Activated naive CD8-positive, alpha-beta T cell treated with anti-CD3 and anti-CD28 coated beads for 36 hours (primary cell): Measurements from ENCODE around the gene SEC22A. TPM values are rescaled to one million over a fixed set of nuclear protein-coding genes. Genes with fewer than 3 reads are reported as not detected.
"Not testable (repeated sequence)": the region's sequence is repeated elsewhere in the genome, so short reads cannot be mapped to it uniquely, and the experiment has no call there.

ENCODE experiments used
- DNase-seq: peaks from one replicate; pipeline ENCODE4 v3.0.0; 2021
- H3K27ac Mint-ChIP-seq: one replicate; pipeline ENCODE4 v1.8.0; 2022; ENCODE audit warnings: mild to moderate bottlenecking, moderate library complexity, mixed read lengths
- H3K27me3 Mint-ChIP-seq: one replicate; pipeline ENCODE4 v1.8.0; 2022; ENCODE audit warnings: mild to moderate bottlenecking, mixed read lengths
- H3K36me3 Mint-ChIP-seq: one replicate; pipeline ENCODE4 v1.8.0; 2021; ENCODE audit warnings: mild to moderate bottlenecking, mixed read lengths
- H3K4me1 Mint-ChIP-seq: one replicate; pipeline ENCODE4 v1.8.0; 2021; ENCODE audit warnings: mixed read lengths
- H3K4me3 Mint-ChIP-seq: one replicate; pipeline ENCODE4 v1.8.0; 2022; ENCODE audit warnings: mild to moderate bottlenecking, moderate library complexity, mixed read lengths
- H3K9me3 Mint-ChIP-seq: one replicate; pipeline ENCODE4 v1.8.0; 2022; ENCODE audit warnings: mixed read lengths
- total RNA-seq, 2 experiments: library from RNA; stranded (reverse); gene quantifications; one replicate each; pipeline ENCODE4 v1.2.3, GENCODE V29; 2021

Gene SEC22A
- total RNA-seq, 2 experiments from 2014 or later = 13.7 to 17.8 TPM

DNA sequence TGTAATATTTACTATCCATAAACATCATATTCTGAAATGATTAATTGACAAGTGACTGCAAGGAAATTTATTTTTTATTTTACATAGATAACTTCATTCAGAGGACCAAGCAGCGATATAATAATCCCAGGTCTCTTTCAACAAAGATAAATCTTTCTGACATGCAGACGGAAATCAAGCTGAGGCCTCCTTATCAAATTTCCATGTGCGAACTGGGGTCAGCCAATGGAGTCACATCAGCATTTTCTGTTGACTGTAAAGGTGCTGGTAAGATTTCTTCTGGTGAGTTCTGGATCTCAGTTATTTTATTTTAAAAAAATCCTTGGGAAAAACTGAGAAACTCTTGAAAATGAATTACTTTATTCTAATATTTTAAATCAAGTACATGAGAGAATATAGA lies 23.3 kb downstream of the SEC22A start:
- peaks cover 12% of the 10 kb centered on the region for H3K9me3 Mint-ChIP-seq
- no peaks in the 10 kb centered on the region for H3K4me1 Mint-ChIP-seq
- no peak overlapping the region for H3K27ac Mint-ChIP-seq
- H3K36me3 Mint-ChIP-seq = peaks cover 49% of the 10 kb centered on the region
- no peaks in the 10 kb centered on the region for H3K27me3 Mint-ChIP-seq
- DNase-seq = no peak
- H3K4me3 Mint-ChIP-seq = no peak overlapping the region

DNA sequence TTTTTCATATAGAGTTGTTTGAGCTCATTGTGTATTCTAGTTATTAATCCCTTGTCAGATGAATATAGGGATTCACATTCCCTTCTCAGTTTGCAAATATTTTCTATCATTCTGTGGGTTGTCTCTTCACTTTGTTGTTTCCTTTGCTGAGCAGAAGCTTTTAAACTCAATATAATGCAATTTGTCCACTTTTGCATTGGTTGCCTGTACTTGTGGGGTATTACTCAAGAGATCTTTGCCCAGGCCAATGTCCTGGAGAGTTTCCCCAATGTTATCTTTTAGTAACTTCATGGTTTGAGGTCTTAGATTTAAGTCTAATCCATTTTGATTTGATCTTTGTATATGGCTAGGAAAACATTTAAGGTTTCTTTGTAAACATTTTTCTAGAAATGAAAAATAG lies 24.8 kb downstream of the SEC22A start:
- Mint-ChIP-seq H3K4me3 (no peak overlapping the region), H3K27ac (no peak overlapping the region), H3K9me3 (peaks cover 12% of the 10 kb centered on the region), H3K27me3 (no peaks in the 10 kb centered on the region), H3K36me3 (peaks cover 59% of the 10 kb centered on the region), H3K4me1 (no peaks in the 10 kb centered on the region)
- no peak for DNase-seq

DNA sequence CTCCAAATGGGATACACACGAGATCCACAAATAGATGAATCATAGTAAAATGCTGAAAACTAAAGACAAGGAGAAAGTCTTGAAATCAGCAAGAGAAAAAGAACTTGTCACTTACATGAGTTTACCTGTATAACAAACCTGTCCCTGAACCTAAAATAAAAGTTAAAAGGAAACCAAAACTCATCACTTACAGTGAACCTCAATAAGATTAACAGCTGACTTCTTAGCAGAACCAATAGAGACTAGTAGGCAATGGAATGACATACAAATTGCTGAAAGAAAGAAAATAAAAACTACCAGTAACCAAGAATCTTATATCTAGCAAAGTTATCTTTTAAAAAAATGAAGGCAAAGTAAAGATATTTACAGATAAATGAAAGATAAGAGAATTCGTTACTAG lies 27.4 kb downstream of the SEC22A start:
- Mint-ChIP-seq H3K4me3 (no peak overlapping the region), H3K4me1 (no peaks in the 10 kb centered on the region), H3K9me3 (peaks cover 12% of the 10 kb centered on the region), H3K36me3 (peaks cover 62% of the 10 kb centered on the region), H3K27me3 (no peaks in the 10 kb centered on the region), H3K27ac (no peak overlapping the region)
- no peak for DNase-seq

DNA sequence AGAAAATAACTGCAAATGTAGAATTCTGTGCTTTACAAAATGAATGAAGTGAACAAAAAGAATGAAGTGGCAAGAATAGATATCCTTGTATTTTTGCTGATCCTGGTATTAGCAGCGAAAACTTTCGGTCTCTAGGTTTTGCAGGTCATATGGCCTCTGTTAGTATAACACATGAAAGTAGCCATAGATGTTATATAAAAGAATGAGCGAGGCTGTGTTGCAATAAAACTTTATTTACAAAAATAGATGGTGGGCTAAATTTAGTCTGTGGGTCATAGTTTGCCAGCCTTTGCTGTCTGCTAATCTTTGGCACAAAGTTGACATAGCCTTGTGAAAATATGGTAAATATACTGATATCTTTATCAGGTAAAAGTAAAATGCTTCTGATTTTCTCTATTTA lies 35.2 kb downstream of the SEC22A start:
- peaks cover 5% of the 10 kb centered on the region for H3K4me1 Mint-ChIP-seq
- no peaks in the 10 kb centered on the region for H3K27me3 Mint-ChIP-seq
- no peak overlapping the region for H3K4me3 Mint-ChIP-seq
- H3K9me3 Mint-ChIP-seq = peaks cover 6% of the 10 kb centered on the region
- DNase-seq = no peak
- no peak overlapping the region for H3K27ac Mint-ChIP-seq
- H3K36me3 Mint-ChIP-seq = peaks cover 50% of the 10 kb centered on the region

DNA sequence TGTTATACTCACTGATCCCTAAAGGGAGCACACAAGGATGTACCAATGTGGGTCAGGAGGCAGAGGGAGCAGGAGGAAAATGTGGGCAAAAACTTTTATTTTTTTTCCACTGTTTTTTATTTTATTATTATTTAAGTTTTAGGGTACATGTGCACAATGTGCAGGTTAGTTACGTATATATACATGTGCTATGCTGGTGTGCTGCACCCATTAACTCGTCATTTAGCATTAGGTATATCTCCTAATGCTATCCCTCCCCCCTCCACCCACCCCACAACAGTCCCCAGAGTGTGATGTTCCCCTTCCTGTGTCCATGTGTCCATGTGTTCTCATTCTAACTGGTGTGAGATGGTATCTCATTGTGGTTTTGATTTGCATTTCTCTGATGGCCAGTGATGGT lies 37.4 kb downstream of the SEC22A start:
- peaks cover 10% of the 10 kb centered on the region for H3K4me1 Mint-ChIP-seq
- not testable (repeated sequence) for H3K27ac Mint-ChIP-seq, H3K27me3 Mint-ChIP-seq, DNase-seq, H3K9me3 Mint-ChIP-seq, H3K4me3 Mint-ChIP-seq
- H3K36me3 Mint-ChIP-seq = peaks cover 46% of the 10 kb centered on the region

DNA sequence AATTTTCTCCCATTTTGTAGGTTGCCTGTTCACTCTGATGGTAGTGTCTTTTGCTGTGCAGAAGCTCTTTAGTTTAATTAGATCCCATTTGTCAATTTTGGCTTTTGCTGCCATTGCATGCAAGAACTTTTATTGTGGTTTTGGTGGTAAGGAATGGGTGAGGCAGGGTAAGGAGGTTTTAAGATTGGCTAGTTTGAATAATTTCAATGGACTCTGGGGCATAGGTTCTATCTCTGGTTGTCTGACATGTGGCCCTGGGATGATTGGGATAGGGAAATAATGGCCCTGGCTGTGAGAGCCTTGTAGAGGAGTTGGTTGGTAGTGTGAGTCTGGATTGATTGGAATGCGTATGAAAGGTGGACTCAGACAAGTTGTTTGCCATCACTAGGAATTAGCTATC lies 38.0 kb downstream of the SEC22A start:
- Mint-ChIP-seq H3K9me3 (peaks cover 6% of the 10 kb centered on the region), H3K4me1 (peaks cover 11% of the 10 kb centered on the region), H3K4me3 (no peak overlapping the region), H3K27ac (no peak overlapping the region), H3K27me3 (no peaks in the 10 kb centered on the region), H3K36me3 (peaks cover 46% of the 10 kb centered on the region)
- no peak for DNase-seq

DNA sequence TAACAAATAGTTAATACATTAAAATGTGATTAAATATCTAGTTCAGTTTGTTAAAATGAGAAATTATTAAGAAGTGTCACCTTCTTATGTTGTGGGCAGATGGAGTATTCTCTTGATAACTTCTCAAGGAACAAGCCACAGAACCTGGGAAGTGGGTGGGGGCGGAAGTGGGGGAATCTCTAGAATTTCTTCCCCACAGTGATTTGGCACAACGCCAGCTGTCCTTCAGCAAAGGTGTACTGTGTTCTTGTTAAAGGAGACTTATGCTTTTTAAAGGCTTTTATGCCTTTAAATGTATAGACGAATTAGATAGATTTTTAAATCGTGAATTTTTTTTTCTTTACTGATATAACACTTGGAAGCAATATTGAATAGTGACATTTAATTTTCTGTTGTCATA lies 42.4 kb downstream of the SEC22A start:
- Mint-ChIP-seq H3K9me3 (peaks cover 6% of the 10 kb centered on the region), H3K27me3 (no peaks in the 10 kb centered on the region), H3K36me3 (peaks cover 36% of the 10 kb centered on the region), H3K4me1 (peaks cover 9% of the 10 kb centered on the region), H3K27ac (no peak overlapping the region), H3K4me3 (no peak overlapping the region)
- no peak for DNase-seq

DNA sequence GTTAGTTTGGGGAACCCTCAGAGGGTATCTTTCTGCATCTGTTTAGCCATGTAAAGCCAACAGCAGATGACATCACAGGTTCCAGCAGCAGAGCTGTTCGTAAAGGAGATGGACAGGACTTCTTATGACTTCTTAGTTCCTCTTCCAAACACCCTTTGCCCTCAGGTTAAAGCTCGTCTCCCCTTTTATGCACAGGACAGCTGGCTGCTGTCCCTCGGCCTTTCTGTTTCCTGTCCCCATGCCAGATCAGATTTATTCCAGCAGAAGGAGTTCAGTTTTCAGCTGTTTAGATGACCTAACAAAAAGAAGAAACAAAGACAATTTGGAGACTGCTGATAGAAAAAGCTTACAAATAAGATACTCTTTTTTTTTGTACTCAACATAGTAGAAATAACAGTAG lies 45.1 kb downstream of the SEC22A start:
- peaks cover 6% of the 10 kb centered on the region for H3K4me1 Mint-ChIP-seq
- H3K27me3 Mint-ChIP-seq = no peaks in the 10 kb centered on the region
- H3K36me3 Mint-ChIP-seq = peaks cover 18% of the 10 kb centered on the region
- no peak overlapping the region for H3K4me3 Mint-ChIP-seq
- no peak for DNase-seq
- no peaks in the 10 kb centered on the region for H3K9me3 Mint-ChIP-seq
- H3K27ac Mint-ChIP-seq = no peak overlapping the region

DNA sequence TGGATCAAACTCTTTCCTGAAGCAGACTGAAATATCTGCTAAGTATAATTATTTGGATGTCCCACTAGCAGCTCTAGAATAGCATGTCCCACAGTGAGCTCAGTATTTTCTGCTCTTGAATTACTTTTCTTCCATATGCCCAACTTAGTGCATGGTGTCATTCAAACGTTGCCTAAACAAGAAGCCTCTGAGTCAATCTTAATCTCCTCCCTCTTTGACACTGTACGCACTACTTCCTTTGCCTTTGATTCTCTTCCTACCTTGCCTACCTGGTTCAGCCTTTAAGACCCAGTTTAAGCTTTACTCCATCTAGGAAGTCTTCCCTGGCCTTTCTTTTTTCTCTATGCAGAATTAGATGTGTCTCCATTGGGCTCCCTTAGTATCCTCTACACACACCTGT lies 54.5 kb downstream of the SEC22A start:
- Mint-ChIP-seq H3K36me3 (peaks cover 2% of the 10 kb centered on the region), H3K27me3 (no peaks in the 10 kb centered on the region), H3K27ac (no peak overlapping the region), H3K9me3 (no peaks in the 10 kb centered on the region), H3K4me3 (no peak overlapping the region), H3K4me1 (no peaks in the 10 kb centered on the region)
- DNase-seq = no peak

DNA sequence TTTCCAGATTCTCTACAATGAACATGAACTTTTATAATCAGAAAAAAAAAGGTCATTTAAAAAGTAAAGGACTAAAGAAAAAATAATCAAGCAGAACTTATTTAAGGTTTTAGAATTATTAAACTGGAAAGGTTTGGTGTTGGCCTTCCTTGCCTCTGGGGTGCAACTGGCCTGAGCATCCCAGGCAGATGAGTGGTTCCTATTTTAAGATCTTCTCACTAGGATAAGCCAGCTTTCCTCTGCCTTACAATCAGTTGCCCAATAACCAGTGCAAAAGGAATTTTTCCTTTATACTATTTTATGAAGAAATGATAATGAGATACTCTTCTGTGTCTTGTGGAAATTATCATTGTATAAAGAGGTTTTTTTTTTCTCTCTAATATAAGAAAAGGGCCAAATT lies 56.6 kb downstream of the SEC22A start:
- H3K36me3 Mint-ChIP-seq = peaks cover 2% of the 10 kb centered on the region
- H3K4me1 Mint-ChIP-seq = no peaks in the 10 kb centered on the region
- no peak for DNase-seq
- no peaks in the 10 kb centered on the region for H3K9me3 Mint-ChIP-seq
- H3K4me3 Mint-ChIP-seq = no peak overlapping the region
- no peaks in the 10 kb centered on the region for H3K27me3 Mint-ChIP-seq
- no peak overlapping the region for H3K27ac Mint-ChIP-seq

DNA sequence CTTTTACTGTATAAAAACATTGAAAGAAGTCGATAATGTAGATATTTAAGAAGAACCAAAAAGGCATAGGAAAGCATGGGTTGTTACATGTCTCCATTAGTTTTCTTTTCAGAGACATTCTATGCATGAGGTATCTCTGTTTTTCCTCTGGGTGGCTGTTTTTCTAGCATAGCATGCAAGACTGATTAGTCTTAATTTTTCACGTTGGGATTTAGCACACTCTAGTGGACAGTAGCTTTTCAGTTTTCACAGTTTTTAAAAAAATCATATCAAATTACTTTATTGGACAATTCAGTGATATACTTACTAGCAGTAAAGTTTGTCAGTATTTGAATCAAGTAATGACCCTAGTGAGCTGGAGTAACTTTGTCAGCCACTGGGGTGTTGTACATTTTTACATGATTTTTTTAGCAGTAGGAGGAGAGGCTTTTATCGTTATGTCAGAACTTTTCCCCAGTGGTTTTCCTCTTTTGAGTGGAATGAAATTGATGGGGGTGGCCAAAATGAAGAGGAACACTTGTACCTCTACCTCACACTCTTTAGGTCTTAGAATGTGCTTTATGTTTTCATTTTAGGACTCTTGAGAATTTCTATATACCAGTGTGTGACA lies 57.2 kb downstream of the SEC22A start:
- peaks cover 2% of the 10 kb centered on the region for H3K36me3 Mint-ChIP-seq
- H3K27ac Mint-ChIP-seq = no peak overlapping the region
- H3K4me1 Mint-ChIP-seq = no peaks in the 10 kb centered on the region
- DNase-seq = no peak
- no peaks in the 10 kb centered on the region for H3K9me3 Mint-ChIP-seq
- no peak overlapping the region for H3K4me3 Mint-ChIP-seq
- no peaks in the 10 kb centered on the region for H3K27me3 Mint-ChIP-seq

DNA sequence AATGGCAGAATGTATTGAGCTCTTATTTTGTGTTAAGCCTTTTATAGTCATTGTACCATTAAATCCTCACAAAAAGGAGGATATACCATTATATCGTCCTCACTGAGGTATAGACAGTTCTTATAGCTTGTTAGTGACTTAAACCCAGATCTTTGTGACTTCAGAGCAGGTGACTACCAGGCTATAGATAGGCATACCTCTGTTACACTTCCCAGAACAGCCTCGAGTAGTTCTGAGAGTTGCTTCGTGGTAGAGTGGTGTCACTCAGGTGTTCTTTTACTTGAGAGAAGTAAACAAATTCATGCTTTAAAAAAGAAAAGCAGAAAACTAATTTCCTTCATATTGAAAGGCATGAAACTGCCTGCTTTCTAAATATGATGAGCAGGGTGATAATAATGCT lies 59.9 kb downstream of the SEC22A start:
- Mint-ChIP-seq H3K27me3 (no peaks in the 10 kb centered on the region), H3K4me3 (no peak overlapping the region), H3K27ac (no peak overlapping the region), H3K36me3 (peaks cover 22% of the 10 kb centered on the region), H3K9me3 (peaks cover 2% of the 10 kb centered on the region), H3K4me1 (no peaks in the 10 kb centered on the region)
- DNase-seq = no peak

DNA sequence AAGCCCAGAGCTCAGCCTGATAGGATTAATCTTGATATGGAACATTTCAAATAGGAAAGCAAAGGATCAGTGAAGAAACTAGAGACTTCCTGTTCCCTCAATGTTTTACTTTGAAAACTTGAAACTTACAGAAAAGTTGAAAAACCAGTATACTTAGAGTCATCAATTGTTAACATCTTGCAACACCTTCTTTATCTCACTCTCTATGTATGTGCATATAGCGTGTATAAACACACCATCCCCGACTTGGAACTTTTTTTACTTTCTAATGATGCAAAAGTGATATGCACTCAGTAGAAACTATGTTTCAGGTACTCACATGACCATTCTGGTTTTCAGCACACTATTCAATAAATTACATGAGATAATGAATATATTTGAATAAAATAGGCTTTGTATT lies 60.5 kb downstream of the SEC22A start:
- Mint-ChIP-seq H3K4me3 (no peak overlapping the region), H3K4me1 (no peaks in the 10 kb centered on the region), H3K27ac (no peak overlapping the region), H3K27me3 (no peaks in the 10 kb centered on the region), H3K9me3 (peaks cover 2% of the 10 kb centered on the region), H3K36me3 (peaks cover 27% of the 10 kb centered on the region)
- DNase-seq = no peak

DNA sequence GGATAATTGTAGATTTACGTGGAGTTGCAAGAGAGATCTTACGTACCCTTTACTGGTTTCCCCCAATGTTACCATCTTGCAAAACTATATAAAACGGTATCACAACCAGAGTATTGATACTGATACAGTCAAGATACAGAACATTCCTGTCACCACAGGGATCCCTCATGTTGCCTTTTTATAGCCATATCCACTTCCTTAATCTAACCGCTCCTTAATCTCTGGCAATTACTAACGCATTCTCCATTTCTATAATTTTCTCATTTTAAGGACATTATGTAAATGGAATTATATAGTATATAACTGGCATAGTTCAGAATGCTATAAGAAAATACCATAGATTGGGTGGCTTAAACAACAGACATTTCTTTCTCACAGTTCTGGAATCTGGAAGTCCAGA lies 61.1 kb downstream of the SEC22A start:
- H3K36me3 Mint-ChIP-seq = peaks cover 30% of the 10 kb centered on the region
- H3K9me3 Mint-ChIP-seq = peaks cover 2% of the 10 kb centered on the region
- H3K4me1 Mint-ChIP-seq = no peaks in the 10 kb centered on the region
- H3K27me3 Mint-ChIP-seq = no peaks in the 10 kb centered on the region
- no peak overlapping the region for H3K4me3 Mint-ChIP-seq
- H3K27ac Mint-ChIP-seq = no peak overlapping the region
- DNase-seq = no peak

DNA sequence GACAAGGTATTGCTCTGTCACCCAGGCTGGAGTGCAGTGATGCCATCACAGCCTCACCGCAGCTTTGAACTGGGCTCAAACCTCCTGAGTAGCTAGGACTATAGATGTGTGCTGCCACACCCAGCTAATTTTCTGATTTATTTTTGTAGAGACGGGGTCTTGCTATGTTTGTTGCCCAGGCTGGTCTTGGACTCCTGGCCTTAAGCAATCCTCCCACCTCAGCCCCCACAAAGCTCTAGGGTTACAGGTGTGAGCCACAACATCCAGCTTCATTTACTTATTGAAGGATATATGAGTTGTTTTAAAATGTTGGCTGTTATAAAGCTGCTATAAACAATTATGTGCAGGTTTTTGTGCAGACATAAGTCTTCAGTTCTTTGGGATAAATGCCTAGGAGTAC lies 62.2 kb downstream of the SEC22A start:
- DNase-seq = no peak
- H3K4me3 Mint-ChIP-seq = no peak overlapping the region
- peaks cover 2% of the 10 kb centered on the region for H3K9me3 Mint-ChIP-seq
- no peaks in the 10 kb centered on the region for H3K27me3 Mint-ChIP-seq
- H3K27ac Mint-ChIP-seq = no peak overlapping the region
- no peaks in the 10 kb centered on the region for H3K4me1 Mint-ChIP-seq
- H3K36me3 Mint-ChIP-seq = peaks cover 30% of the 10 kb centered on the region

DNA sequence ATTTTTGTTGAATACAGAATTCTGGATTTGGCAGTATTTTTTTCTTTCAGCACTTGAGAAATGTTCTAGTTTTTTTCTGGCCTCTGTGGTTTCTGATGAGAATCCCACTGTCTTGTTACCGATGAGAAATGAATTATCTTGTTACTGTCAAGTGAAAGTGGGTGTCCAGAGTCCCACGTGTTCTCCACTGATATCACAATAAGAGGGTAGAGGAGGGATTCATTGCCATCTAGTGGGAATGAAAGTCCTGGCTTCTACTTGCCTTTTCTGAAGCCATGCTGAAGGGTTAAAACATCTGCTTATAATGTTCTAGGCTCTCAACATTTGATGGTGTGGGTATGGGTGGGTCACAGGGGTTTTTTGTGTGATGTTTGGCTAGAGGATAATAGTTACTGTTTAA lies 66.1 kb downstream of the SEC22A start:
- peaks cover 6% of the 10 kb centered on the region for H3K4me1 Mint-ChIP-seq
- no peak for DNase-seq
- no peak overlapping the region for H3K4me3 Mint-ChIP-seq
- no peaks in the 10 kb centered on the region for H3K27me3 Mint-ChIP-seq
- H3K36me3 Mint-ChIP-seq = peaks cover 34% of the 10 kb centered on the region
- no peak overlapping the region for H3K27ac Mint-ChIP-seq
- H3K9me3 Mint-ChIP-seq = peaks cover 2% of the 10 kb centered on the region

DNA sequence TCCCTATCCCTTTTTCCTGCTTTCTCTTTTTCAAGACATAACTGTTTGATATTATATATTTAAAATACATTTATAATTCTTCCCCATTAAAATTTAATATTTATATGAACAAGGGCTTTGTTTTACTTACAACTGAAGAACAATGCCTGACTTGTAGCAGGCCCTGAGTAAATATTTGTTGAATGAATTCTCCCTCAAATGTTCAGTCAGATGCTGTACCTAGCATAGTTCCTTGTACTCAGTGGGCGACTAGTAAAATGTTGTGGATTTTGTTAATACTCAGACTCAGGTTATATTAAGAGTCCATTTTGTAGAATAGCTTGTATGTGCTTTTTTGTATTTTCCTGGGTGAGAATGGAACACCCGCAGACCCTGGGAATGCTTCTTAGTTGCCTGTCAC lies 69.1 kb downstream of the SEC22A start:
- H3K27ac Mint-ChIP-seq = no peak overlapping the region
- H3K27me3 Mint-ChIP-seq = no peaks in the 10 kb centered on the region
- H3K9me3 Mint-ChIP-seq = peaks cover 2% of the 10 kb centered on the region
- peaks cover 26% of the 10 kb centered on the region for H3K36me3 Mint-ChIP-seq
- DNase-seq = no peak
- peaks cover 6% of the 10 kb centered on the region for H3K4me1 Mint-ChIP-seq
- H3K4me3 Mint-ChIP-seq = no peak overlapping the region
